HG02763 (cell line): ENCODE results near the gene RPS26.
"Not testable (repeated sequence)": the region's sequence is repeated elsewhere in the genome, so short reads cannot be mapped to it uniquely, and the experiment has no call there.

Experiments used
- ATAC-seq: cut with Tn5 transposase; IDR thresholded peaks from one replicate; pipeline ENCODE4 v1.9.1; 2021; ENCODE audit warnings: mild to moderate bottlenecking, moderate library complexity; ENCODE audit not compliant: unreplicated experiment

The RPS26 gene

GRCh38 chr12:56020423-56021184, 21.1 kb upstream of the RPS26 start, which contains the start of gene IKZF4:
Gene IKZF4, plus strand, starts transcription at chr12:56021043. Its CDS starts 451 bp downstream, at chr12:56021494.
- ATAC-seq, result no peak

- no peak for ATAC-seq
Observed at GRCh38 chr12:56021889-56022497, 19.7 kb upstream of the RPS26 start.

DNA sequence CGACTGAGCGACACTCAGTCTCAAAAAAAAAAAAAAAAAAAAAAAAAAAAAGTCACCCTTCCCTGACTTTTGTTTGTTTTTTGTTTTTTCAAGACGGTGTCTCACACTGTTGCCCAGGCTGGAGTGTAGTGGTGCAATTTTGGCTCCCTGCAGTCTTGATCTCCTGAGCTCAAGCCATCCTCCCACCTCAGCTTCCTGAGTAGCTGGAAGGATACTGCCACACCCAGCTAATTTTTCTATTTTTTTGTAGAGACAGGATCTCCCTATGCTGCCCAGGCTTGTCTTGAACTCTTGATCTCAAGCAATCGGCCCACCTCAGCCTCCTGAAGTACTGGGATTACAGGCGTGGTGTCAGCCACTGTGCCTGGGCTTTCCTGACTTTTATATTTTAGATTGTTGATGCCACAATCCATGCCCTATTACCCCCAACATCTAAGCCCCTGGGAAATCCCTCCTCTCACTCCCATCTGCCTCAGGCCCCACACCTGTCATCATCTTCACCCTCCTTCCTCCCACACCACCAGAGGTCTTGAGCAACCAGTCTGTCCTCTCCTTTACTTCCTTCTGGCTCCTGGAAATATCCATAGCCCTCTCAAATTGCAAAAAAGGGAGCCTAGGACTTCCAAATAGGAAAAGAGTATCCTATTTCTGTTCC, 13.1 kb upstream of the RPS26 start:
- no peak for ATAC-seq

DNA sequence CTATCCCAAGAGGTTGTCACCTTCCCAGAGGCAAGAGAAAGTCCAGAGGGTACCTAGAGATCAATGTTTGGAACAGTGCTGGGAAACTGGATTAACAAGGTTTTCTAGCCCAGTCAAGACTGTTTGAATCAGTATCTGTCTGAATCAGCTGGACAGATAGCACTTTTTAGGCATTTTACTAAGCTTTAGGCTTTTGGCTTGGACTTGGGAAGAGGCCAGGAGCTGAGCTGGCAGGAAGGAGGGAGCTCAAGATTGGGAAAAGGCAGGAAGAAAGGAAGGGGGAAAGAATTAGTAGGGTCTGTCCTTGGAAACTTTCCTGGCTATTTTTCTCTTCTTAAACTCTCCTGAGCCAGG, 12.6 kb upstream of the RPS26 start:
- ATAC-seq, result no peak

DNA sequence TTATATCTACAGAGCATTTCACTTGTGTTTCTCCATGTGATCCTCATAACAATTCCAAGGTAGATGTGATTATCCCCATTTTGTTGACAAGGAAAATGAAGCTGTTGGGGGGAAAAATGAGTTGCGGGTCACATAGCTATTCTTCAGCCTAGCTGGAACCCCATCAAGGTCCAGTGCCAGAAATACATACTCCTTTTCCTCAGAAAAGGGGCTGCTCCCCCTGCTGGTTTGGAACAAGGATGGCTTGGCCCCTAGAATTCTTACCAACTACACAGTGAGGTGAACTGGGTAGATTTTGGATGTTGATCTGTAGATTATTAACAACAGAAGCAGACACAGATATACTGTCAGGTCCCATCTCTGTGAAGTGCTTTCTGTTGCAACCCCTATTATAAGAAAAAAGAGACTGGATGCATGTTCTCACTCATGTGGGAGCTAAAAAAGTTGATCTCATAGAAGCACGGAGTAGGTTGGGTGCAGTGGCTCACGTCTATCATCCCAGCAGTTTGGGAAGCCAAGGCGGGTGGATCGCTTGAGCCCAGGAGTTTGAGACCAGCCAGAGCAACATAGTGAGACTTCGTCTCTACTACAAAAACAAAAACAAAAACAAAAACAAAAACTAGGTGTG, 11.9 kb upstream of the RPS26 start:
- no peak for ATAC-seq

- no peak for ATAC-seq
Observed at GRCh38 chr12:56031987-56032386, 9.7 kb upstream of the RPS26 start.

- ATAC-seq, result no peak
Observed at GRCh38 chr12:56034586-56035332, 7.0 kb upstream of the RPS26 start.

DNA sequence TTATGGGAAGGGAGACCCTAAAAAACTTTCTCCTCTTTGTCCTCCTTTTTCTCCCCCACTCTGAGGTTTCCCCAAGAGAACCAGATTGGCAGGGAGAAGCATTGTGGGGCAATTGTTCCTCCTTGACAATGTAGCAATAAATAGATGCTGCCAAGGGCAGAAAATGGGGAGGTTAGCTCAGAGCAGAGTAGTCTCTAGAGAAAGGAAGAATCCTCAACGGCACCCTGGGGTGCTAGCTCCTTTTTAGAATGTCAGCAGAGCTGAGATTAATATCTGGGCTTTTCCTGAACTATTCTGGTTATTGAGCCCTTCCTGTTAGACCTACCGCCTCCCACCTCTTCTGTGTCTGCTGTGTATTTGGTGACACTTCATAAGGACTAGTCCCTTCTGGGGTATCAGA, 4.6 kb upstream of the RPS26 start:
- no peak for ATAC-seq

DNA sequence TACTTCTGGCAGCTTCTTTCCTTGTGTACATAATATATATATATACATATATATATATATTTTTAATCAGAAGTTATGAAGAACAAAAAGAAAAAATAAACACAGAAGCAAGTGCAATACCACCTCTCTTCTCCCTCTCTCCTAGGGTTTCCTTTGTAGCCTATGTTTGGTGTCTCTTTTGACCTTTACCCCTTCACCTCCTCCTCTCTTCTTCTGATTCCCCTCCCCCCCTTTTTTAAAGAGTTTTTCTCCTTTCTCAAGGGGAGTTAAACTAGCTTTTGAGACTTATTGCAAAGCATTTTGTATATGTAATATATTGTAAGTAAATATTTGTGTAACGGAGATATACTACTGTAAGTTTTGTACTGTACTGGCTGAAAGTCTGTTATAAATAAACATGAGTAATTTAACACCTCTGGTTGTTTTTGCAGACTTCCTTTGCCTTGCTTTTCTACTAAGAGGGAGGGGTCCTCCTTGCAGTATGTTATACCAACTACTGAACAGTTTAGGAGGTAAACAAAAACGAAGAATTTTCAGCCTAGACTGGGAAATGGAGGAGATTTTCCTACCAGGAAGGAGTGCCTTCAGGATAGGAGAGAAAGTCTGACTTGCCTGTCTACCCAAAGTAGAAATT, 3.6 kb upstream of the RPS26 start:
- no peak for ATAC-seq

DNA sequence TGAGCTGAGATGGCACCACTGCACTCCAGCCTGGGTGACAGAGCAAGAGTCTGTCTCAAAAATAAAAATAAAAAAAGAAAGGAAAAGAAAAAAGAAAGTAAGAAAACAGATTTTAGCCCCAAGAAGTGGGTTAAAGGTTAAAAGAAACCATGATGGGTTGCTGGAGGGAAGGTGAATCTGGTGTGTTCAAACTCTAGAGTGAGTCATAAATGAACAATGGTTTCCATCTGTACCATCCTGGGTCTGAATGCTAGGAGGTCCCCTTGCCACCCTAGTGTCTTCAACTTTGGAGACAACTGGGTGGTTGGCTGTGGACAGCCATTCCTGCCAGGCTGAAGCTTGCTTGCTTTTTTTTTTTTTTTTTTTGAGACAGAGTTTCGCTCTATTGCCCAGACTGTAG, 1.6 kb upstream of the RPS26 start:
- no peak for ATAC-seq

DNA sequence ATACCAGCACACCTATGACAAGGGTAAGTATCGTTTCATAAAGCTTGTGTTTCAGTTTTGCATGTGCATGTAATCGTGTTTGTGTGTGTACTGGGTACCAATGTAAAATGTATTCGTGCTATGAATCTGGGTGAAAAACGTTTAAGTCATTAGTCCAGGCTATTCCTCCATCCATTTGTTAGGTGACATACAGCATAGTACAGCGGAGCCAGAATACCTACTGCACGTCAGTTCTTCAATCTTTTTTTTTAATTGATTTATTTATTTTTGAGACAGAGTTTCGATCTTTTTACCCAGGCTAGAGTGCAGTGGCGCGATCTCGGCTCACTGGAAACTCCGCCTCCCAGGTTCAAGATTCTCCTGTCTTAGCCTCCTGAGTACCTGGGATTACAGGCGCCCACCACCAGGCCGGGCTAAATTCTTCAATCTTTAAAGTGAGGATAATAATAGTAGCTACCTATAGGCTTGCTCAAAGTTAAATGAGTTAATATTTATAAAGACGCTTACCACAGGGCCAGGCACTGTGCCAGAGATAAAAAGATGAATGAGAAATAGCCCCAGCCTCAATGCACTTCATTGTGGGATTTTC, 661 bp upstream of the RPS26 start:
- no peak for ATAC-seq

GRCh38 chr12:56042430-56042813, 704 bp downstream of the RPS26 start:
- not testable (repeated sequence) for ATAC-seq

- no peak for ATAC-seq
Observed at GRCh38 chr12:56042843-56043242, 1.1 kb downstream of the RPS26 start.

DNA sequence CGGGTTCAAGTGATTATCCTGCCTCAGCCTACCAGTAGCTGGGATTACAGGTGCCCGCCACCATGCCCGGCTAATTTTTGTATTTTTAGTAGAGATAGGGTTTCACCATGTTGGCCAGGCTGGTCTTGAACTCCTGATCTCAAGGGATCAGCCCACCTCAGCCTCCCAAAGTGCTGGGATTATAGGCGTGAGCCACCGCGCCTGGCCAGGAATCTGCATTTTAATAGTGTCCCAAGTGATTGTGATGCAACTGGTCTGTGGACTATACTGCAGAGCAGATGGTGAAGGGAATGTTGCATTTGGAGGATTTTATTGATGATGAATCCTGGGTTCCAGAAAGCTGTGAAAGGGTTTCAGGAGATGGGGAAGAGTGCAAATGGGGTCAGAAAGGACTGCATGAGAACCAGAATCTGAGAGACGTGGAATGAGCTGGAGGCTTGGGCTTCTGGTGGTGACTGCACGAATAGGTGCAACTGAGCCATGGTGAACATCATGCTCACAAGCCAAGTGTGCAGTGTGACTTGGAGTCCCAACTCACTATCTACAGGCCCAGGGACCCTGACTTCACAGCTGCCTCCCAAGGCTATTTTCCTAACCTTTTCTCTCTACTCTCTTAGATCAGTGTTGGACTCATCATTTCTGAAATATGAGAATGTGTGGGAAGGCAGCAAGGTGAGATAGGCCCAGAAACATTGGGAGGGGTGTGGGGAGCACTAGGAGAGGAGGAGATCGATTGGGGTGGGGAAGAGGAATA, 4.5 kb downstream of the RPS26 start:
- no peak for ATAC-seq

DNA sequence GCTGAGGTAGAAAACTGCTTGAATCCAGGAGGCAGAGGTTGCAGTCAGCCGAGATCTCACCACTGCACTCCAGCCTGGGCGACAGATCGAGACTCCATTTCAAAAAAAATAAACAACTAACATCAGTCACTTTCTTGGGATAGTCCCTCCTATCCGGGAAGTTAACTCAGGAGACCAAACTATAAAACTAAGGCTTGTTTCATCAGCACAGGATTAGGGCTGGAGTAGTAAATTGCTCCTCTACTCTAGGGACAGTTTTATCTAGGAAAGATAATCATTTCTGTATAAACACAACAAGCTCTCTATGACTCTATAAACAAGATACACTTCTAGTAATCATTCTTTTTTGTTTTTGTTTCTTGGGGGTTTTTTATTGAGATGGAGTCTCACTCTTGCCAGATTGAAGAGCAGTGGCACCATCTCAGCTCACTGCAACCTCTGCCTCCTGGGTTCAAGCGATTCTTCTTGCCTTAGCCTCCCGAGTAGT, 11.7 kb downstream of the RPS26 start:
- ATAC-seq, result no peak

DNA sequence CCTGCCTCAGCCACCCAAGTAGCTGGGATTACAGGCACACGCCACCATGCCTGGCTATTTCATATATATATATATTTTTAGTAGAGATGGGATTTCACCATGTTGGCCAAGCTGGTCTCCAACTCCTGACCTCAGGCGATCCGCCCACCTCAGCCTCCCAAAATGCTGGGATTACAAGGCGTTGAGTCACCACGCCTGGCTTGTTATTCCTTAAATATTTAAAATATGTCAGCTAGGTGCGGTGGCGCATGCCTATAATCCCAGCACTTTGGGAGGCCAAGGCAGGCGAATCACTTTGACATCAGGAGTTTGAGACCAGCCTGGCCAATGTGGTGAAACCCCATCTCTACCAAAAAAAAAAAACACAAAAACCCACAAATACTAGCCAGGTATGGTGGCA, 18.2 kb downstream of the RPS26 start:
- not testable (repeated sequence) for ATAC-seq

DNA sequence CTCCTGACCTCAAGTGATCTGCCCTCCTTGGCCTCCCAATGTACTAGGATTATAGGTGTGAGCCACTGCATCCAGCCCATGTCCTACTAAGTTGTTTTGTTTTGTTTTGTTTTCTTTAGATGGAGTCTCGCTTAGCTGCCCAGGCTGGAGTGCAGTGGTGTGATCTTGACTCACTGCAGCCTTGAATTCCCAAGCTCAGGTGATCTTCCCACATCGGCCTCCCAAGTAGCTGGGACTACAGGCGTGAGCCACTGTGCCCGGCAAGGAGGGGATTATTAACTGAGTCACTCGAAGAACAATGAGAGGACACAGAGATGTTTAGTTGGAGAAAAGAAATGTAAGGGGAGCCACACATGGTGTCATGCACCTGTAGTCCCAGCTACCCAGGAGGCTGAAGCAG, 20.3 kb downstream of the RPS26 start:
- no peak for ATAC-seq

GRCh38 chr12:56062996-56063395, 21.3 kb downstream of the RPS26 start:
- ATAC-seq, result no peak

GRCh38 chr12:56071648-56072047, 29.9 kb downstream of the RPS26 start:
- no peak for ATAC-seq
